Measurements from ENCODE around the gene WNT7A. TPM values are rescaled to one million over a fixed set of nuclear protein-coding genes. Genes with fewer than 3 reads are reported as not detected.

The WNT7A gene
- polyA plus RNA-seq, 1 of the 3 experiments (the other 2 are of a cell fraction): not detected

GRCh38 chr3:13818919-13819318 is 61.0 kb downstream of the WNT7A start:
- ChIA-PET CTCF (interaction anchor here (1.1 kb wide), 1 partner anchor 62 kb away, joined by 5 read pairs; no protein-coding TSS in a partner anchor), POLR2A (no interaction called here)
- WGBS (ENCODE audit: low lambda C conversion rate): 62% methylated on average over 23 of the region's 30 CpGs

GRCh38 chr3:13815088-13815683 is 64.7 kb downstream of the WNT7A start:
- ChIA-PET CTCF (no interaction called here), POLR2A (no interaction called here)
- Histone ChIP-seq H3K4me2 (no peak overlapping the region), H3K79me2 (ENCODE audit: insufficient read depth) (no peaks in the 10 kb centered on the region), H2AFZ (ENCODE audit: low read depth) (no peak overlapping the region), H3F3A (replicated peaks; ENCODE audit: insufficient read depth) (no peaks in the 10 kb centered on the region), H3K27me3 (ENCODE audit: insufficient read depth) (no peaks in the 10 kb centered on the region), H3K36me3 (replicated peaks in 1 of 2; ENCODE audit: control insufficient read depth in 1 of 2, insufficient read depth in 2 of 2, low read length in 1 of 2) (no peaks in the 10 kb centered on the region), H3K9me2 (no peaks in the 10 kb centered on the region), H3K4me1 (ENCODE audit: control insufficient read depth in 1 of 2, insufficient read depth in 2 of 2, low read depth in 1 of 2, low read length in 1 of 2) (no peaks in the 10 kb centered on the region; a peak in 1 of 4 replicates), H3K9ac (no peak overlapping the region), H3K4me3 (ENCODE audit: low read depth in 2 of 2, low read length in 1 of 2) (no peak overlapping the region), H3K27ac (ENCODE audit: low read depth in 2 of 2, low read length in 1 of 2) (no peak overlapping the region), H3K9me3 (no peaks in the 10 kb centered on the region), H4K20me1 (ENCODE audit: insufficient read depth) (no peaks in the 10 kb centered on the region)
- DNase-seq: no peak
- WGBS (ENCODE audit: low lambda C conversion rate): 12% methylated on average over 3 of the region's 3 CpGs
- TF ChIP-seq REST (IDR thresholded peaks at IDR 0.05; ENCODE audit: low read depth, low read length) (no peak), ZBTB33 (IDR thresholded peaks at IDR 0.05; ENCODE audit: borderline replicate concordance, low read depth) (no peak), SIN3A (IDR thresholded peaks at IDR 0.05; ENCODE audit: borderline replicate concordance, low read depth, low read length) (no peak), FOSL2 (IDR thresholded peaks at IDR 0.05; ENCODE audit: borderline replicate concordance, low read depth) (no peak), USF2 (IDR thresholded peaks at IDR 0.05; ENCODE audit: borderline replicate concordance, low read depth, low read length) (no peak), RXRA (IDR thresholded peaks at IDR 0.05; ENCODE audit: borderline replicate concordance, low read depth) (no peak)

More at GRCh38 chr3:13818919-13819318, 61.0 kb downstream of the WNT7A start:
- no peak for DNase-seq
- H3K36me3 ChIP-seq (replicated peaks in 1 of 2; ENCODE audit: control insufficient read depth in 1 of 2, insufficient read depth in 2 of 2, low read length in 1 of 2): no peaks in the 10 kb centered on the region
- no peaks in the 10 kb centered on the region for H4K20me1 ChIP-seq (ENCODE audit: insufficient read depth)
- H3K27me3 ChIP-seq (ENCODE audit: insufficient read depth): no peaks in the 10 kb centered on the region
- no peak for TF ChIP-seq NFIC (IDR thresholded peaks at IDR 0.05; ENCODE audit: borderline replicate concordance)
- no peak for TF ChIP-seq GATA2 (CRISPR knock-in tag; IDR thresholded peaks at IDR 0.05)
- no peak for TF ChIP-seq NRF1 (IDR thresholded peaks at IDR 0.05; ENCODE audit: low read depth, low read length)
- no peak for TF ChIP-seq FOXM1 (IDR thresholded peaks at IDR 0.05; ENCODE audit: low read depth)
- TF ChIP-seq REST (IDR thresholded peaks at IDR 0.05; ENCODE audit: low read depth, low read length): no peak
- no peak for TF ChIP-seq RAD21 (IDR thresholded peaks at IDR 0.05; ENCODE audit: low read length)
- TF ChIP-seq RXRA (IDR thresholded peaks at IDR 0.05; ENCODE audit: borderline replicate concordance, low read depth): no peak
- H3K79me2 ChIP-seq (ENCODE audit: insufficient read depth): no peaks in the 10 kb centered on the region
- H3K9me3 ChIP-seq: no peaks in the 10 kb centered on the region
- no peak overlapping the region for H3K27ac ChIP-seq (ENCODE audit: low read depth in 2 of 2, low read length in 1 of 2)
- no peaks in the 10 kb centered on the region for H3K9me2 ChIP-seq
- peaks cover 0 to 10% of the 10 kb centered on the region in 2 experiments; a peak in 1 of 4 replicates for H3K4me1 ChIP-seq (ENCODE audit: control insufficient read depth in 1 of 2, insufficient read depth in 2 of 2, low read depth in 1 of 2, low read length in 1 of 2)
- H3K9ac ChIP-seq: no peak overlapping the region
- H3F3A ChIP-seq (replicated peaks; ENCODE audit: insufficient read depth): no peaks in the 10 kb centered on the region
- no peak overlapping the region for H3K4me2 ChIP-seq
- no peak overlapping the region for H2AFZ ChIP-seq (ENCODE audit: low read depth)
- no peak overlapping the region for H3K4me3 ChIP-seq (ENCODE audit: low read depth in 2 of 2, low read length in 1 of 2)

Measured in SK-N-SH (cell line).